H1 (cell line): Measurements from ENCODE around the gene TNNT3. TPM values are rescaled to one million over a fixed set of nuclear protein-coding genes. Genes with fewer than 3 reads are reported as not detected.

ENCODE experiments used
- CTCF ChIA-PET: fragments of 300-600 bp; sonication (Branson Sonifier 250); formaldehyde crosslinking; loops from one replicate; lab custom pipeline; 2021; ENCODE audit not compliant: partially characterized antibody; lab: Charles Lee
- POLR2A ChIA-PET: fragments of 300-600 bp; sonication (Branson Sonifier 250); formaldehyde crosslinking; loops from one replicate; lab custom pipeline; 2021; ENCODE audit warnings: inconsistent platforms; ENCODE audit not compliant: partially characterized antibody; lab: Charles Lee
- DNase-seq, 2 experiments: peaks; one replicate each; pipeline versions ENCODE4 v3.0.0 to v3.0.0-alpha.2; 2010 to 2022; ENCODE audit warnings: low spot score in 2 of 2, low read depth in 1 of 2, mixed read lengths in 1 of 2
- FAIRE-seq: peaks from 2 replicates; lab custom pipeline; 2011; peaks lifted over from hg19 to GRCh38; lab: Jason Lieb, UNC
- H2AFZ ChIP-seq: 2 replicates; pipeline ENCODE4 v1.8.1; 2012; ENCODE audit warnings: low read length, inconsistent platforms
- H2AK5ac ChIP-seq: 2 replicates; pipeline ENCODE4 v1.6.1; 2013; ENCODE audit warnings: low read depth, low read length
- H2BK120ac ChIP-seq: replicated peaks from 2 replicates; pipeline ENCODE3; 2013; ENCODE audit warnings: low read depth, low read length, inconsistent platforms
- H2BK12ac ChIP-seq: 2 replicates; pipeline ENCODE4 v1.6.1; 2013; ENCODE audit warnings: low read depth, low read length
- H2BK15ac ChIP-seq: 2 replicates; pipeline ENCODE4 v1.6.1; 2013; ENCODE audit warnings: low read length
- H2BK20ac ChIP-seq: 2 replicates; pipeline ENCODE4 v1.6.1; 2013; ENCODE audit warnings: low read length
- H2BK5ac ChIP-seq: 2 replicates; pipeline ENCODE4 v1.6.1; 2013; ENCODE audit warnings: low read depth, low read length
- H3K14ac ChIP-seq: 2 replicates; pipeline ENCODE4 v1.6.1; 2013; ENCODE audit warnings: inconsistent platforms; ENCODE audit not compliant: insufficient read length
- H3K18ac ChIP-seq: 2 replicates; pipeline ENCODE4 v1.6.1; 2013; ENCODE audit warnings: low read length; ENCODE audit errors: extremely low read depth
- H3K23ac ChIP-seq: 2 replicates; pipeline ENCODE4 v1.6.1; 2013; ENCODE audit warnings: inconsistent platforms; ENCODE audit not compliant: insufficient read length
- H3K23me2 ChIP-seq: 2 replicates; pipeline ENCODE4 v1.6.1; 2013; ENCODE audit warnings: low read depth, low read length
- H3K27ac ChIP-seq: 2 replicates; pipeline ENCODE4 v1.6.1; 2011; ENCODE audit warnings: low read depth, low read length, inconsistent platforms
- H3K27me3 ChIP-seq, 4 experiments: replicated peaks in 1 of 4; 1 replicate in 1 of 4; 2 replicates in 3 of 4; pipeline versions ENCODE4 v1.6.1 to v1.8.1; 2011 to 2013; ENCODE audit warnings: low read length in 3 of 4, mild to moderate bottlenecking in 3 of 4, inconsistent platforms in 2 of 4, mixed read lengths in 2 of 4, moderate library complexity in 1 of 4; ENCODE audit not compliant: control insufficient read depth in 3 of 4, insufficient read depth in 3 of 4; ENCODE audit errors: extremely low read depth in 1 of 4
- H3K36me3 ChIP-seq, 4 experiments: 2 replicates each; pipeline versions ENCODE4 v1.6.1 to v1.8.1; 2011 to 2013; ENCODE audit warnings: mild to moderate bottlenecking in 4 of 4, low read length in 3 of 4, moderate library complexity in 2 of 4, control low read depth in 1 of 4, inconsistent platforms in 1 of 4; ENCODE audit not compliant: insufficient read depth in 4 of 4, control insufficient read depth in 2 of 4
- H3K4ac ChIP-seq: replicated peaks from 2 replicates; pipeline ENCODE3; 2013; ENCODE audit warnings: low read length, low read depth, mixed read lengths, inconsistent platforms; ENCODE audit not compliant: insufficient read length
- H3K4me1 ChIP-seq, 4 experiments: replicated peaks in 1 of 4; 1 replicate in 1 of 4; 2 replicates in 3 of 4; pipeline versions ENCODE4 v1.6.1 to v1.8.1; 2011 to 2013; ENCODE audit warnings: low read length in 3 of 4, inconsistent platforms in 2 of 4, mixed read lengths in 1 of 4; ENCODE audit not compliant: insufficient read depth in 4 of 4, control insufficient read depth in 3 of 4
- H3K4me2 ChIP-seq, 2 experiments: 2 replicates each; pipeline versions ENCODE4 v1.6.1 to v1.8.1; 2011 to 2013; ENCODE audit warnings: low read depth in 2 of 2, low read length in 2 of 2, control low read depth in 1 of 2, inconsistent platforms in 1 of 2, mild to moderate bottlenecking in 1 of 2; ENCODE audit not compliant: insufficient read depth in 1 of 2
- H3K4me3 ChIP-seq, 4 experiments: fragments of 200-600, 300-600 bp in 1 of 4; sonication (generic), shearing (Covaris generic), sonication (Bioruptor Twin) in 1 of 4; 2 replicates each; pipeline versions ENCODE4 v1.5.1 to v1.8.1; 2011 to 2016; ENCODE audit warnings: low read length in 4 of 4, low read depth in 3 of 4, control low read depth in 2 of 4, inconsistent platforms in 2 of 4, mild to moderate bottlenecking in 2 of 4, mixed read lengths in 1 of 4, moderate library complexity in 1 of 4; ENCODE audit not compliant: insufficient read depth in 2 of 4; ENCODE audit errors: extremely low read depth in 1 of 4
- H3K56ac ChIP-seq: replicated peaks from 2 replicates; pipeline ENCODE3; 2013; ENCODE audit warnings: low read depth, mild to moderate bottlenecking, mixed read lengths, low read length, inconsistent platforms; ENCODE audit not compliant: insufficient read length
- H3K79me1 ChIP-seq: 2 replicates; pipeline ENCODE4 v1.6.1; 2013; ENCODE audit warnings: low read depth, low read length, control low read depth
- H3K79me2 ChIP-seq, 2 experiments: 2 replicates each; pipeline versions ENCODE4 v1.6.1 to v1.8.1; 2012 to 2013; ENCODE audit warnings: low read length in 2 of 2, mild to moderate bottlenecking in 2 of 2, inconsistent platforms in 1 of 2; ENCODE audit not compliant: insufficient read depth in 2 of 2, control insufficient read depth in 1 of 2
- H3K9ac ChIP-seq, 4 experiments: replicated peaks in 1 of 4; 1 replicate in 1 of 4; 2 replicates in 3 of 4; pipeline versions ENCODE4 v1.6.1 to v1.8.1; 2011 to 2013; ENCODE audit warnings: low read depth in 3 of 4, low read length in 3 of 4, control low read depth in 2 of 4, mild to moderate bottlenecking in 2 of 4, moderate library complexity in 2 of 4, inconsistent platforms in 1 of 4; ENCODE audit errors: extremely low read depth in 1 of 4
- H3K9me3 ChIP-seq, 2 experiments: 2 replicates each; pipeline versions ENCODE4 v1.6.1 to v1.8.1; 2012 to 2013; ENCODE audit warnings: mild to moderate bottlenecking in 2 of 2, moderate library complexity in 2 of 2, control low read depth in 1 of 2, inconsistent platforms in 1 of 2, low read depth in 1 of 2, low read length in 1 of 2, mixed read lengths in 1 of 2; ENCODE audit not compliant: insufficient read depth in 2 of 2
- H4K20me1 ChIP-seq, 2 experiments: replicated peaks in 1 of 2; 2 replicates each; pipeline versions ENCODE3 to v1.8.1; 2011 to 2013; ENCODE audit warnings: inconsistent platforms in 2 of 2, low read length in 2 of 2, mild to moderate bottlenecking in 1 of 2; ENCODE audit not compliant: insufficient read depth in 2 of 2, control insufficient read depth in 1 of 2
- H4K5ac ChIP-seq: 2 replicates; pipeline ENCODE4 v1.6.1; 2013; ENCODE audit warnings: low read length, low read depth, mixed read lengths, inconsistent platforms; ENCODE audit not compliant: insufficient read length
- H4K8ac ChIP-seq: 2 replicates; pipeline ENCODE4 v1.8.0; 2013; ENCODE audit warnings: mild to moderate bottlenecking, moderate library complexity, low read length, inconsistent platforms; ENCODE audit not compliant: insufficient read depth; ENCODE audit errors: extremely low read depth
- H4K91ac ChIP-seq: replicated peaks from 2 replicates; pipeline ENCODE3; 2013; ENCODE audit warnings: low read length, mixed read lengths, inconsistent platforms; ENCODE audit not compliant: insufficient read length
- BRCA1 ChIP-seq: IDR thresholded peaks from 2 replicates; pipeline ENCODE4 v1.6.1; 2012; ENCODE audit warnings: low read depth, low read length, improper control_type of control experiment
- WGBS, 2 experiments: shearing (Covaris generic) in 1 of 2; methylation state at CpG; one replicate each; pipeline versions ENCODE4 v1.1.6 to v1.1.7; 2013 to 2015; ENCODE audit warnings: low lambda C conversion rate in 2 of 2, mixed read lengths in 2 of 2, inconsistent platforms in 1 of 2, low coverage in 1 of 2, missing lambda C conversion rate in 1 of 2; ENCODE audit not compliant: insufficient replicate concordance in 2 of 2, insufficient coverage in 1 of 2, insufficient read length in 1 of 2; ENCODE audit errors: extremely low coverage in 1 of 2, missing lambda C conversion rate in 1 of 2; 5-methylcytosine and 5-hydroxymethylcytosine counted together
- polyA plus RNA-seq, 7 experiments: library from polyadenylated mRNA; depleted of rRNA in 3 of 7; stranded (reverse) in 5 of 7; unstranded in 2 of 7; fragments of >200 nt in 5 of 7; fragments of 200-250 nt in 2 of 7; gene quantifications; 1 replicate in 5 of 7; 2 replicates in 1 of 7; 4 replicates in 1 of 7; pipeline versions ENCODE4 v1.2.1 to v1.2.3, GENCODE V29; 2011 to 2013; ENCODE audit warnings: missing spikeins in 2 of 7, mixed read lengths in 2 of 7
- total RNA-seq: library from RNA; stranded (reverse); fragmentation: NEBNext Ultra II Directional; extraction: Animal tissue kit (Norgen Biotek cat#: 25700); gene quantifications from 2 replicates; pipeline ENCODE4 v1.2.1, GENCODE V29; 2021

The TNNT3 gene
- total and polyA plus RNA-seq, 2 of the 8 experiments (the other 6 are each of a cell fraction or from before 2014, with no cell fraction given), result not detected

DNA sequence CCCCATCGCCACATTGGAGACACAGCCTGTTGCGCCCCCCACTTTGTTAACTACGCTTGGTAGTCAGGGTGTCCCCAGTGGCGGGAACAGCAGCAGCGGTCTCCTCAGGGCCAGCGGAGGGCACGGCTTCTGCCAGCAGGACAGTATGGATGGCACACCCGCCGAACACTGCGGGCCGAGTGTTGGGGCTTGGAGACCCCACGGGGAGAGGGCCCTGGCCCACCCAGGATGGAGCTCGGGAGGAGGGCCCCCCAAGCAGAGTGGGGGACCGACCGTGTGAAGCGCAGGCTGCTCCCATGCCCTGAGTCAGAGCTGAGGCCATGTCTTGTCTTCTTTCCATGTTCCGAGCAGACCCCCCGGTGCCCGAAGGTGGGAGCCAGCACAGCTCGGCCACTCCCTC lies 45.5 kb downstream of the TNNT3 start:
- Histone ChIP-seq H3K23ac (no peak overlapping the region), H3K27me3 (no peaks in the 10 kb centered on the region), H3K14ac (no peak overlapping the region), H2AK5ac (no peak overlapping the region), H3K9me3 (no peaks in the 10 kb centered on the region), H3K9ac (no peak overlapping the region), H4K8ac (no peak overlapping the region), H2BK15ac (no peak overlapping the region), H3K4ac (no peak overlapping the region), H3K18ac (no peak overlapping the region), H3K27ac (no peak overlapping the region), H2BK5ac (no peak overlapping the region), H3K79me2 (no peaks in the 10 kb centered on the region), H3K4me2 (no peak overlapping the region), H3K36me3 (no peaks in the 10 kb centered on the region), H2AFZ (no peak overlapping the region), H3K56ac (no peak overlapping the region), H2BK20ac (no peak overlapping the region), H3K4me3 (no peak overlapping the region), H3K79me1 (no peaks in the 10 kb centered on the region), H3K23me2 (no peaks in the 10 kb centered on the region), H3K4me1 (no peaks in the 10 kb centered on the region), H2BK12ac (no peak overlapping the region), H2BK120ac (no peak overlapping the region), H4K5ac (no peak overlapping the region), H4K20me1 (no peaks in the 10 kb centered on the region), H4K91ac (no peak overlapping the region)
- no CpG with 5 or more reads among the region's 20 CpGs for WGBS, 2 experiments
- DNase-seq, result no peak
- no peak for FAIRE-seq
- TF ChIP-seq BRCA1, result no peak
- CTCF ChIA-PET, result interaction anchor here (0.8 to 6.6 kb wide), 15 partner anchors 10 to 378 kb away, joined by 3 to 100 read pairs (median 4); no protein-coding TSS in a partner anchor
- POLR2A ChIA-PET, result interaction anchor here (1.5 kb wide), 1 partner anchor 193 kb away, joined by 3 read pairs; no protein-coding TSS in a partner anchor
